Left ventricle myocardium inferior (tissue), 1 donor: Measurements from ENCODE around the gene SYTL2. TPM values are rescaled to one million over a fixed set of nuclear protein-coding genes. Genes with fewer than 3 reads are reported as not detected.
A peak's percentile ranks its signal among the peaks of the same experiment; 100 is the strongest.

Experiments used
- DNase-seq: peaks from one replicate; pipeline ENCODE4 v3.0.0-alpha.2; 2020
- H3K27ac ChIP-seq: fragments of 200-600 bp; replicated peaks from 2 replicates; pipeline ENCODE4 v1.8.0; 2021
- H3K27me3 ChIP-seq: fragments of 200-600 bp; 2 replicates; pipeline ENCODE4 v1.8.0; 2021; ENCODE audit warnings: low read depth
- H3K36me3 ChIP-seq: fragments of 200-600 bp; 2 replicates; pipeline ENCODE4 v1.8.0; 2021
- H3K4me1 ChIP-seq: fragments of 200-600 bp; 2 replicates; pipeline ENCODE4 v1.8.0; 2021
- H3K4me3 ChIP-seq: fragments of 200-600 bp; 2 replicates; pipeline ENCODE4 v1.8.0; 2021; ENCODE audit warnings: mild to moderate bottlenecking, moderate library complexity
- H3K9me3 ChIP-seq: fragments of 200-600 bp; replicated peaks from 2 replicates; pipeline ENCODE4 v1.8.0; 2021
- intact Hi-C: fragments of 100-400 bp; cut with micrococcal nuclease; formaldehyde crosslinking; loops from one replicate; pipeline ENCODE4 v1.11.0; 2022
- total RNA-seq: library from RNA; stranded (reverse); fragmentation: NEBNext Ultra II Directional; extraction: Animal tissue kit (Norgen Biotek cat#: 25700); gene quantifications from one replicate; pipeline ENCODE4 v1.2.1, GENCODE V29; 2021
- TF ChIP-seq, protein P1 (sequence below): fragments of 200-600 bp; IDR thresholded peaks from 2 replicates; pipeline ENCODE4 v1.8.0; 2021; ENCODE audit warnings: antibody characterized with exemption, mild to moderate bottlenecking, borderline replicate concordance
- donor health status: DM: no; HTN: yes; CAD: no; lungs with severe emphysema.

Gene SYTL2
- total RNA-seq, 1 donor from 2014 or later = 3.8 TPM

- H3K36me3 ChIP-seq = peaks cover 29% of the 10 kb centered on the region
- no peak overlapping the region for H3K27ac ChIP-seq
- no peak for DNase-seq
- peaks cover 44% of the 10 kb centered on the region for H3K4me1 ChIP-seq
- no peaks in the 10 kb centered on the region for H3K27me3 ChIP-seq
- TF ChIP-seq, protein P1, sequence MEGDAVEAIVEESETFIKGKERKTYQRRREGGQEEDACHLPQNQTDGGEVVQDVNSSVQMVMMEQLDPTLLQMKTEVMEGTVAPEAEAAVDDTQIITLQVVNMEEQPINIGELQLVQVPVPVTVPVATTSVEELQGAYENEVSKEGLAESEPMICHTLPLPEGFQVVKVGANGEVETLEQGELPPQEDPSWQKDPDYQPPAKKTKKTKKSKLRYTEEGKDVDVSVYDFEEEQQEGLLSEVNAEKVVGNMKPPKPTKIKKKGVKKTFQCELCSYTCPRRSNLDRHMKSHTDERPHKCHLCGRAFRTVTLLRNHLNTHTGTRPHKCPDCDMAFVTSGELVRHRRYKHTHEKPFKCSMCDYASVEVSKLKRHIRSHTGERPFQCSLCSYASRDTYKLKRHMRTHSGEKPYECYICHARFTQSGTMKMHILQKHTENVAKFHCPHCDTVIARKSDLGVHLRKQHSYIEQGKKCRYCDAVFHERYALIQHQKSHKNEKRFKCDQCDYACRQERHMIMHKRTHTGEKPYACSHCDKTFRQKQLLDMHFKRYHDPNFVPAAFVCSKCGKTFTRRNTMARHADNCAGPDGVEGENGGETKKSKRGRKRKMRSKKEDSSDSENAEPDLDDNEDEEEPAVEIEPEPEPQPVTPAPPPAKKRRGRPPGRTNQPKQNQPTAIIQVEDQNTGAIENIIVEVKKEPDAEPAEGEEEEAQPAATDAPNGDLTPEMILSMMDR = no peak
- intact Hi-C loops = no loop called here
- H3K4me3 ChIP-seq = no peak overlapping the region
- H3K9me3 ChIP-seq = no peaks in the 10 kb centered on the region
Observed at GRCh38 chr11:85651118-85651517, 159.8 kb downstream of the SYTL2 start.

GRCh38 chr11:85647604-85648299 is 163.2 kb downstream of the SYTL2 start, which contains the start of gene TMEM126A:
TSS of gene TMEM126A (plus strand) at chr11:85647967. CDS start at chr11:85650256, 2,289 bp downstream.
- Histone ChIP-seq H3K9me3 (no peaks in the 10 kb centered on the region), H3K27me3 (no peaks in the 10 kb centered on the region), H3K4me1 (peaks cover 44% of the 10 kb centered on the region), H3K36me3 (peaks cover 8% of the 10 kb centered on the region), H3K27ac (peak within 1 kb of the TSS; percentile 83), H3K4me3 (peak within 1 kb of the TSS; percentile 72)
- DNase-seq = peak; percentile 92
- TF ChIP-seq, protein P1 = no peak
- intact Hi-C loops = no loop called here

GRCh38 chr11:85647078-85647477 is 163.9 kb downstream of the SYTL2 start:
- H3K4me3 ChIP-seq = peak overlapping the region; percentile 72
- H3K27me3 ChIP-seq = no peaks in the 10 kb centered on the region
- H3K4me1 ChIP-seq = peaks cover 40% of the 10 kb centered on the region
- H3K9me3 ChIP-seq = no peaks in the 10 kb centered on the region
- TF ChIP-seq, protein P1 = no peak
- peak overlapping the region; percentile 83 for H3K27ac ChIP-seq
- DNase-seq = no peak
- intact Hi-C loops = no loop called here
- peaks cover 8% of the 10 kb centered on the region for H3K36me3 ChIP-seq

Other genes with a start within 250 kb of the SYTL2 start
- 6.5 TPM for gene DLG2, start 183.8 kb downstream of the SYTL2 start, total RNA-seq
- gene TMEM126B, start 182.5 kb downstream of the SYTL2 start, total RNA-seq = 55.4 TPM
- 75.2 TPM for gene TMEM126A, start 163.2 kb downstream of the SYTL2 start, total RNA-seq
- 12.9 TPM for gene CREBZF, start 146.0 kb downstream of the SYTL2 start, total RNA-seq
- 0.63 TPM for gene CCDC89, start 124.9 kb downstream of the SYTL2 start, total RNA-seq
- gene CCDC83, start 44.2 kb upstream of the SYTL2 start, total RNA-seq = not detected